NCI-H82 (cell line): Measurements from ENCODE around the gene IGDCC3.

Experiments used
- DNase-seq: peaks from one replicate; lab custom pipeline; 2025; lab: John Stamatoyannopoulos, UW

Gene IGDCC3

GRCh38 chr15:65388306-65389080 is 10.7 kb upstream of the IGDCC3 start:
- no peak for DNase-seq

GRCh38 chr15:65386886-65387285 is 9.1 kb upstream of the IGDCC3 start:
- no peak for DNase-seq

- no peak for DNase-seq
Measured at GRCh38 chr15:65386376-65386775, 8.6 kb upstream of the IGDCC3 start.

GRCh38 chr15:65385870-65386258 is 8.1 kb upstream of the IGDCC3 start:
- DNase-seq, result no peak

GRCh38 chr15:65384895-65385869 is 7.4 kb upstream of the IGDCC3 start:
- peak; percentile 97 for DNase-seq

- DNase-seq, result no peak
Measured at GRCh38 chr15:65384505-65384894, 6.7 kb upstream of the IGDCC3 start.

GRCh38 chr15:65383991-65384390 is 6.2 kb upstream of the IGDCC3 start:
- no peak for DNase-seq

- DNase-seq, result no peak
Measured at GRCh38 chr15:65383456-65383855, 5.7 kb upstream of the IGDCC3 start.

- no peak for DNase-seq
Measured at GRCh38 chr15:65382921-65383320, 5.1 kb upstream of the IGDCC3 start.

GRCh38 chr15:65382146-65382491 is 4.3 kb upstream of the IGDCC3 start:
- DNase-seq, result no peak

- DNase-seq, result no peak
Measured at GRCh38 chr15:65381445-65382145, 3.8 kb upstream of the IGDCC3 start.

- DNase-seq, result no peak
Measured at GRCh38 chr15:65379986-65380385, 2.2 kb upstream of the IGDCC3 start.

- DNase-seq, result peak; percentile 59
Measured at GRCh38 chr15:65377105-65377975, 462 bp downstream of the IGDCC3 start.

- DNase-seq, result peak; percentile 59
Measured at GRCh38 chr15:65376767-65377104, 1.1 kb downstream of the IGDCC3 start.

GRCh38 chr15:65375871-65376607 is 1.8 kb downstream of the IGDCC3 start:
- no peak for DNase-seq

GRCh38 chr15:65374821-65375401 is 2.9 kb downstream of the IGDCC3 start:
- no peak for DNase-seq

GRCh38 chr15:65374334-65374733 is 3.5 kb downstream of the IGDCC3 start:
- DNase-seq, result no peak

- peak; percentile 95 for DNase-seq
Measured at GRCh38 chr15:65373163-65373651, 4.6 kb downstream of the IGDCC3 start.

- DNase-seq, result peak; percentile 100
Measured at GRCh38 chr15:65372787-65373067, 5.1 kb downstream of the IGDCC3 start.

- DNase-seq, result no peak
Measured at GRCh38 chr15:65371976-65372786, 5.6 kb downstream of the IGDCC3 start.
